ENCODE measurements around the gene AFDN. TPM values are rescaled to one million over a fixed set of nuclear protein-coding genes. Genes with fewer than 3 reads are reported as not detected.
A peak's percentile ranks its signal among the peaks of the same experiment; 100 is the strongest.

The AFDN gene
- total and polyA plus RNA-seq, 2 donors (not counting 1 experiment from before 2014, with no cell fraction given): 21.0 to 57.1 TPM

- H3K79me2 ChIP-seq (ENCODE audit: control insufficient read depth, insufficient read depth, low read length): no peaks in the 10 kb centered on the region
- no peak overlapping the region for H3K27ac ChIP-seq (ENCODE audit: insufficient read depth, low read length)
- no peaks in the 10 kb centered on the region for H3K9me3 ChIP-seq (ENCODE audit: control insufficient read depth, insufficient read depth, low read depth, low read length)
- no peak overlapping the region for H2AFZ ChIP-seq (ENCODE audit: low read length)
- H3K4me1 ChIP-seq (ENCODE audit: control insufficient read depth, extremely low read depth, insufficient read depth, low read length): no peaks in the 10 kb centered on the region
- peak in 1 of 2 donors; percentile 25 for DNase-seq (ENCODE audit: low read depth in 2 of 2)
- H3K4me3 ChIP-seq (replicated peaks in 1 of 4; ENCODE audit: control extremely low read depth in 1 of 4, insufficient read depth in 1 of 4, low read depth in 3 of 4, low read length in 4 of 4): no peak overlapping the region
- H4K20me1 ChIP-seq (ENCODE audit: control insufficient read depth, extremely low read depth, insufficient read depth, low read length): no peaks in the 10 kb centered on the region
- no peaks in the 10 kb centered on the region for H3K36me3 ChIP-seq (ENCODE audit: control insufficient read depth, insufficient read depth, low read length)
- TF ChIP-seq CTCF (conservative IDR thresholded peaks at IDR 0.05 in 1 of 2, IDR thresholded peaks at IDR 0.05 in 1 of 2; ENCODE audit: low read depth in 1 of 2, low read length in 2 of 2): no peak
- TF ChIP-seq EZH2 (IDR thresholded peaks at IDR 0.05; ENCODE audit: low read length, missing control alignments): no peak
- no peaks in the 10 kb centered on the region for H3K27me3 ChIP-seq (ENCODE audit: control insufficient read depth, insufficient read depth, low read length)
- no peak overlapping the region for H3K4me2 ChIP-seq (ENCODE audit: extremely low read depth, insufficient read depth, low read length)
- no peak overlapping the region for H3K9ac ChIP-seq (ENCODE audit: insufficient read depth, low read length)
These were observed 182.6 kb downstream of the AFDN start for GRCh38 chr6:168009331-168009730.

GRCh38 chr6:168011291-168011690, 184.6 kb downstream of the AFDN start:
- H3K9me3 ChIP-seq (ENCODE audit: control insufficient read depth, insufficient read depth, low read depth, low read length): no peaks in the 10 kb centered on the region
- H2AFZ ChIP-seq (ENCODE audit: low read length): no peak overlapping the region
- H3K27ac ChIP-seq (ENCODE audit: insufficient read depth, low read length): no peak overlapping the region
- no peak overlapping the region for H3K4me2 ChIP-seq (ENCODE audit: extremely low read depth, insufficient read depth, low read length)
- H3K4me1 ChIP-seq (ENCODE audit: control insufficient read depth, extremely low read depth, insufficient read depth, low read length): no peaks in the 10 kb centered on the region
- no peaks in the 10 kb centered on the region for H3K79me2 ChIP-seq (ENCODE audit: control insufficient read depth, insufficient read depth, low read length)
- no peak overlapping the region for H3K4me3 ChIP-seq (replicated peaks in 1 of 4; ENCODE audit: control extremely low read depth in 1 of 4, insufficient read depth in 1 of 4, low read depth in 3 of 4, low read length in 4 of 4)
- no peaks in the 10 kb centered on the region for H3K36me3 ChIP-seq (ENCODE audit: control insufficient read depth, insufficient read depth, low read length)
- no peak overlapping the region for H3K9ac ChIP-seq (ENCODE audit: insufficient read depth, low read length)
- no peaks in the 10 kb centered on the region for H4K20me1 ChIP-seq (ENCODE audit: control insufficient read depth, extremely low read depth, insufficient read depth, low read length)
- TF ChIP-seq CTCF (conservative IDR thresholded peaks at IDR 0.05 in 1 of 2, IDR thresholded peaks at IDR 0.05 in 1 of 2; ENCODE audit: low read depth in 1 of 2, low read length in 2 of 2): no peak
- no peak for TF ChIP-seq EZH2 (IDR thresholded peaks at IDR 0.05; ENCODE audit: low read length, missing control alignments)
- peaks cover under 1% of the 10 kb centered on the region for H3K27me3 ChIP-seq (ENCODE audit: control insufficient read depth, insufficient read depth, low read length)
- no peak for DNase-seq (ENCODE audit: low read depth in 2 of 2)

GRCh38 chr6:168012431-168013249, 185.9 kb downstream of the AFDN start:
- no peak for DNase-seq (ENCODE audit: low read depth in 2 of 2)
- H4K20me1 ChIP-seq (ENCODE audit: control insufficient read depth, extremely low read depth, insufficient read depth, low read length): no peaks in the 10 kb centered on the region
- no peak overlapping the region for H3K4me2 ChIP-seq (ENCODE audit: extremely low read depth, insufficient read depth, low read length)
- no peak overlapping the region for H3K4me3 ChIP-seq (replicated peaks in 1 of 4; ENCODE audit: control extremely low read depth in 1 of 4, insufficient read depth in 1 of 4, low read depth in 3 of 4, low read length in 4 of 4)
- H3K27me3 ChIP-seq (ENCODE audit: control insufficient read depth, insufficient read depth, low read length): peaks cover 4% of the 10 kb centered on the region
- H3K36me3 ChIP-seq (ENCODE audit: control insufficient read depth, insufficient read depth, low read length): no peaks in the 10 kb centered on the region
- H2AFZ ChIP-seq (ENCODE audit: low read length): no peak overlapping the region
- H3K27ac ChIP-seq (ENCODE audit: insufficient read depth, low read length): no peak overlapping the region
- no peaks in the 10 kb centered on the region for H3K4me1 ChIP-seq (ENCODE audit: control insufficient read depth, extremely low read depth, insufficient read depth, low read length)
- H3K9me3 ChIP-seq (ENCODE audit: control insufficient read depth, insufficient read depth, low read depth, low read length): no peaks in the 10 kb centered on the region
- no peak for TF ChIP-seq EZH2 (IDR thresholded peaks at IDR 0.05; ENCODE audit: low read length, missing control alignments)
- TF ChIP-seq CTCF (conservative IDR thresholded peaks at IDR 0.05 in 1 of 2, IDR thresholded peaks at IDR 0.05 in 1 of 2; ENCODE audit: low read depth in 1 of 2, low read length in 2 of 2): no peak
- H3K79me2 ChIP-seq (ENCODE audit: control insufficient read depth, insufficient read depth, low read length): no peaks in the 10 kb centered on the region
- H3K9ac ChIP-seq (ENCODE audit: insufficient read depth, low read length): no peak overlapping the region
